Measurements from ENCODE around the gene RBMS3. TPM values are rescaled to one million over a fixed set of nuclear protein-coding genes. Genes with fewer than 3 reads are reported as not detected.

The RBMS3 gene
- total RNA-seq, 1 experiment from 2014 or later: 8.7 TPM

DNA sequence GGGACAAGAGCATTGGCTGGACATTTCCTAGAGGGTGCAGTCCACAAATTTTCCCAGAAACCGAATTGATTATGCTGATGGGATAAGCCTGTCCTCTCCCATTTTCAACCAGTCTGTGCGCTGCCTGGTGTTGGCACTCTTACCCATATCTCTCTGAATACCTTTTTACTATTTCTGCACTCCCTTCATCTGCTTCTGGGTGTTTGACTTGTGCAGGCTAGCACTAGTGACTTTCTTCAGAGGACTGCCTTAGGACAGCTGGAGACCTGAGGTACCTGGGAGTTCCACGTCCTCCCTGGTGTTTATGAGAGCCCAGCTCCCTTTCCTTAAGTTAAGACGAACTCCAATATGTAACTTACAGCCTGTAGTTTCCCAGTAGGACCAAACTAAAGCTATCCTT lies 50.2 kb downstream of the RBMS3 start:
- no peak for TF ChIP-seq MXD4 (CRISPR knock-in tag; IDR thresholded peaks at IDR 0.05; ENCODE audit: borderline replicate concordance)
- TF ChIP-seq, protein P1, sequence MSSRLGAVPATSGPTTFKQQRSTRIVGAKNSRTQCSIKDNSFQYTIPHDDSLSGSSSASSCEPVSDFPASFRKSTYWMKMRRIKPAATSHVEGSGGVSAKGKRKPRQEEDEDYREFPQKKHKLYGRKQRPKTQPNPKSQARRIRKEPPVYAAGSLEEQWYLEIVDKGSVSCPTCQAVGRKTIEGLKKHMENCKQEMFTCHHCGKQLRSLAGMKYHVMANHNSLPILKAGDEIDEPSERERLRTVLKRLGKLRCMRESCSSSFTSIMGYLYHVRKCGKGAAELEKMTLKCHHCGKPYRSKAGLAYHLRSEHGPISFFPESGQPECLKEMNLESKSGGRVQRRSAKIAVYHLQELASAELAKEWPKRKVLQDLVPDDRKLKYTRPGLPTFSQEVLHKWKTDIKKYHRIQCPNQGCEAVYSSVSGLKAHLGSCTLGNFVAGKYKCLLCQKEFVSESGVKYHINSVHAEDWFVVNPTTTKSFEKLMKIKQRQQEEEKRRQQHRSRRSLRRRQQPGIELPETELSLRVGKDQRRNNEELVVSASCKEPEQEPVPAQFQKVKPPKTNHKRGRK (CRISPR knock-in tag; IDR thresholded peaks at IDR 0.05; ENCODE audit: borderline replicate concordance): no peak
- TF ChIP-seq ATF1 (CRISPR knock-in tag; IDR thresholded peaks at IDR 0.05): no peak
- no peak for TF ChIP-seq GABPB1 (CRISPR knock-in tag; IDR thresholded peaks at IDR 0.05)
- TF ChIP-seq, protein P2, sequence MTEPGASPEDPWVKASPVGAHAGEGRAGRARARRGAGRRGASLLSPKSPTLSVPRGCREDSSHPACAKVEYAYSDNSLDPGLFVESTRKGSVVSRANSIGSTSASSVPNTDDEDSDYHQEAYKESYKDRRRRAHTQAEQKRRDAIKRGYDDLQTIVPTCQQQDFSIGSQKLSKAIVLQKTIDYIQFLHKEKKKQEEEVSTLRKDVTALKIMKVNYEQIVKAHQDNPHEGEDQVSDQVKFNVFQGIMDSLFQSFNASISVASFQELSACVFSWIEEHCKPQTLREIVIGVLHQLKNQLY (CRISPR knock-in tag; IDR thresholded peaks at IDR 0.05): no peak
- TF ChIP-seq, protein P3, sequence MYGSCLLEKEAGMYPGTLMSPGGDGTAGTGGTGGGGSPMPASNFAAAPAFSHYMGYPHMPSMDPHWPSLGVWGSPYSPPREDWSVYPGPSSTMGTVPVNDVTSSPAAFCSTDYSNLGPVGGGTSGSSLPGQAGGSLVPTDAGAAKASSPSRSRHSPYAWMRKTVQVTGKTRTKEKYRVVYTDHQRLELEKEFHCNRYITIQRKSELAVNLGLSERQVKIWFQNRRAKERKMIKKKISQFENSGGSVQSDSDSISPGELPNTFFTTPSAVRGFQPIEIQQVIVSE (CRISPR knock-in tag; IDR thresholded peaks at IDR 0.05; ENCODE audit: borderline replicate concordance): no peak
- TF ChIP-seq ELF4 (CRISPR knock-in tag; IDR thresholded peaks at IDR 0.05; ENCODE audit: low read depth): no peak
- TF ChIP-seq CBFB (CRISPR knock-in tag; IDR thresholded peaks at IDR 0.05; ENCODE audit: low read depth): no peak
- H3K27me3 Mint-ChIP-seq (ENCODE audit: low read depth): no peaks in the 10 kb centered on the region
- ATAC-seq: no peak
- no peak for DNase-seq (ENCODE audit: low spot score)
- H3K4me1 Mint-ChIP-seq: peaks cover 46% of the 10 kb centered on the region
- ChIA-PET CTCF (no interaction called here), POLR2A (interaction anchor here (0.6 to 1.2 kb wide), 2 partner anchors 16 to 137 kb away, joined by 3 to 6 read pairs; no protein-coding TSS in a partner anchor)
- H3K36me3 Mint-ChIP-seq: no peaks in the 10 kb centered on the region
- no peak overlapping the region for H3K4me3 Mint-ChIP-seq
- no peaks in the 10 kb centered on the region for H3K9me3 Mint-ChIP-seq
- H3K27ac Mint-ChIP-seq: no peak overlapping the region

DNA sequence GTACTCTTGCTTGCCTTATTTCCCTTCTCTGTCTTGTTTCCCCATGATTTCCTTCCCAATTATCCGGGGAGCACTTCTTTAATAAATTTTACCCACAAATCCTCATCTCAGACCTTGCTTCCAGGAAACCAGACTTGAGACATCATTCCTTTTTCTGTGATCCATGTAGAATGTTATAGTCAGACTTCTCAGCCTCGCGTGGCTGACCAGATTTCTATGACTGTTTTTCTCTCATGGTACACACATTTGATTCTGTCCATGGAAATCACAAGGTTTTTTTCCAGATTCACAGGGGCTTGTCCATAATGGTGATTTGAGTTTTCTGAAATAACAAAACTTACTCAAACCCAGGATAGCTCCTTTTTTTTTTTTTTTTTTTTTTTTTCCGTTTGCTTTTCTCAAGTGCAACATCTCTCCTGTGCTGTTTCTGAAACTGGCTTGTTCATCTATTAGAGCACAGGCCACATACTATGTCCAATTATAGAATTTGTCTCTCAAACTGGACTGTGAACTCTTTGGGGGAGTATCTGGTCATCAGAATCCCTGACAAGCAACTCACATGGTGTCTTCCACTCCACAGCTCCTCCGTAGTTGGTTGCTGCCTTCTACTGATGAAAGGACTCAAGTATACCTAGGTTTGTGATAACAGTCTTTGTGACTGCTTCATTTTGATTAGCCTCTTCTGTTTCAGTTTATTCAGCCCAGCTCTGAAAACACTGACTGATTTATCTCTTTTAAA lies 50.8 kb downstream of the RBMS3 start:
- Mint-ChIP-seq H3K36me3 (no peaks in the 10 kb centered on the region), H3K27me3 (ENCODE audit: low read depth) (no peaks in the 10 kb centered on the region), H3K4me3 (no peak overlapping the region), H3K9me3 (no peaks in the 10 kb centered on the region), H3K27ac (peak overlapping the region; percentile 33; the same call in 1 of the 2 replicates), H3K4me1 (peaks cover 49% of the 10 kb centered on the region)
- DNase-seq (ENCODE audit: low spot score): no peak
- no peak for ATAC-seq
- ChIA-PET CTCF (no interaction called here), POLR2A (interaction anchor here (0.6 to 1.2 kb wide), 2 partner anchors 15 to 137 kb away, joined by 3 to 6 read pairs; no protein-coding TSS in a partner anchor)
- TF ChIP-seq MXD4 (CRISPR knock-in tag; IDR thresholded peaks at IDR 0.05; ENCODE audit: borderline replicate concordance): no peak
- no peak for TF ChIP-seq ZNF121 (CRISPR knock-in tag; IDR thresholded peaks at IDR 0.05)
- TF ChIP-seq, protein P1 (CRISPR knock-in tag; IDR thresholded peaks at IDR 0.05; ENCODE audit: borderline replicate concordance): no peak
- no peak for TF ChIP-seq OVOL2 (CRISPR knock-in tag; IDR thresholded peaks at IDR 0.05; ENCODE audit: borderline replicate concordance)
- TF ChIP-seq, protein P4, sequence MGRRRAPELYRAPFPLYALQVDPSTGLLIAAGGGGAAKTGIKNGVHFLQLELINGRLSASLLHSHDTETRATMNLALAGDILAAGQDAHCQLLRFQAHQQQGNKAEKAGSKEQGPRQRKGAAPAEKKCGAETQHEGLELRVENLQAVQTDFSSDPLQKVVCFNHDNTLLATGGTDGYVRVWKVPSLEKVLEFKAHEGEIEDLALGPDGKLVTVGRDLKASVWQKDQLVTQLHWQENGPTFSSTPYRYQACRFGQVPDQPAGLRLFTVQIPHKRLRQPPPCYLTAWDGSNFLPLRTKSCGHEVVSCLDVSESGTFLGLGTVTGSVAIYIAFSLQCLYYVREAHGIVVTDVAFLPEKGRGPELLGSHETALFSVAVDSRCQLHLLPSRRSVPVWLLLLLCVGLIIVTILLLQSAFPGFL (CRISPR knock-in tag; IDR thresholded peaks at IDR 0.05; ENCODE audit: borderline replicate concordance): no peak
- TF ChIP-seq, protein P5, sequence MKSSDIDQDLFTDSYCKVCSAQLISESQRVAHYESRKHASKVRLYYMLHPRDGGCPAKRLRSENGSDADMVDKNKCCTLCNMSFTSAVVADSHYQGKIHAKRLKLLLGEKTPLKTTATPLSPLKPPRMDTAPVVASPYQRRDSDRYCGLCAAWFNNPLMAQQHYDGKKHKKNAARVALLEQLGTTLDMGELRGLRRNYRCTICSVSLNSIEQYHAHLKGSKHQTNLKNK (CRISPR knock-in tag; IDR thresholded peaks at IDR 0.05): no peak
- no peak for TF ChIP-seq TCF7 (CRISPR knock-in tag; IDR thresholded peaks at IDR 0.05; ENCODE audit: low read depth)
- TF ChIP-seq, protein P6, sequence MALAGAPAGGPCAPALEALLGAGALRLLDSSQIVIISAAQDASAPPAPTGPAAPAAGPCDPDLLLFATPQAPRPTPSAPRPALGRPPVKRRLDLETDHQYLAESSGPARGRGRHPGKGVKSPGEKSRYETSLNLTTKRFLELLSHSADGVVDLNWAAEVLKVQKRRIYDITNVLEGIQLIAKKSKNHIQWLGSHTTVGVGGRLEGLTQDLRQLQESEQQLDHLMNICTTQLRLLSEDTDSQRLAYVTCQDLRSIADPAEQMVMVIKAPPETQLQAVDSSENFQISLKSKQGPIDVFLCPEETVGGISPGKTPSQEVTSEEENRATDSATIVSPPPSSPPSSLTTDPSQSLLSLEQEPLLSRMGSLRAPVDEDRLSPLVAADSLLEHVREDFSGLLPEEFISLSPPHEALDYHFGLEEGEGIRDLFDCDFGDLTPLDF (CRISPR knock-in tag; IDR thresholded peaks at IDR 0.05): no peak
- TF ChIP-seq ZNF232 (CRISPR knock-in tag; IDR thresholded peaks at IDR 0.05): no peak
- TF ChIP-seq KAT7 (CRISPR knock-in tag; IDR thresholded peaks at IDR 0.05; ENCODE audit: borderline replicate concordance): no peak
- no peak for TF ChIP-seq TEAD1 (CRISPR knock-in tag; IDR thresholded peaks at IDR 0.05)
- no peak for TF ChIP-seq ESRRA (CRISPR knock-in tag; IDR thresholded peaks at IDR 0.05; ENCODE audit: borderline replicate concordance)
- TF ChIP-seq, protein P7, sequence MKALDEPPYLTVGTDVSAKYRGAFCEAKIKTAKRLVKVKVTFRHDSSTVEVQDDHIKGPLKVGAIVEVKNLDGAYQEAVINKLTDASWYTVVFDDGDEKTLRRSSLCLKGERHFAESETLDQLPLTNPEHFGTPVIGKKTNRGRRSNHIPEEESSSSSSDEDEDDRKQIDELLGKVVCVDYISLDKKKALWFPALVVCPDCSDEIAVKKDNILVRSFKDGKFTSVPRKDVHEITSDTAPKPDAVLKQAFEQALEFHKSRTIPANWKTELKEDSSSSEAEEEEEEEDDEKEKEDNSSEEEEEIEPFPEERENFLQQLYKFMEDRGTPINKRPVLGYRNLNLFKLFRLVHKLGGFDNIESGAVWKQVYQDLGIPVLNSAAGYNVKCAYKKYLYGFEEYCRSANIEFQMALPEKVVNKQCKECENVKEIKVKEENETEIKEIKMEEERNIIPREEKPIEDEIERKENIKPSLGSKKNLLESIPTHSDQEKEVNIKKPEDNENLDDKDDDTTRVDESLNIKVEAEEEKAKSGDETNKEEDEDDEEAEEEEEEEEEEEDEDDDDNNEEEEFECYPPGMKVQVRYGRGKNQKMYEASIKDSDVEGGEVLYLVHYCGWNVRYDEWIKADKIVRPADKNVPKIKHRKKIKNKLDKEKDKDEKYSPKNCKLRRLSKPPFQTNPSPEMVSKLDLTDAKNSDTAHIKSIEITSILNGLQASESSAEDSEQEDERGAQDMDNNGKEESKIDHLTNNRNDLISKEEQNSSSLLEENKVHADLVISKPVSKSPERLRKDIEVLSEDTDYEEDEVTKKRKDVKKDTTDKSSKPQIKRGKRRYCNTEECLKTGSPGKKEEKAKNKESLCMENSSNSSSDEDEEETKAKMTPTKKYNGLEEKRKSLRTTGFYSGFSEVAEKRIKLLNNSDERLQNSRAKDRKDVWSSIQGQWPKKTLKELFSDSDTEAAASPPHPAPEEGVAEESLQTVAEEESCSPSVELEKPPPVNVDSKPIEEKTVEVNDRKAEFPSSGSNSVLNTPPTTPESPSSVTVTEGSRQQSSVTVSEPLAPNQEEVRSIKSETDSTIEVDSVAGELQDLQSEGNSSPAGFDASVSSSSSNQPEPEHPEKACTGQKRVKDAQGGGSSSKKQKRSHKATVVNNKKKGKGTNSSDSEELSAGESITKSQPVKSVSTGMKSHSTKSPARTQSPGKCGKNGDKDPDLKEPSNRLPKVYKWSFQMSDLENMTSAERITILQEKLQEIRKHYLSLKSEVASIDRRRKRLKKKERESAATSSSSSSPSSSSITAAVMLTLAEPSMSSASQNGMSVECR (CRISPR knock-in tag; IDR thresholded peaks at IDR 0.05; ENCODE audit: borderline replicate concordance): no peak

Data from WTC11 (cell line).